M059J (cell line): ENCODE measurements around the gene APRT. TPM values are rescaled to one million over a fixed set of nuclear protein-coding genes. Genes with fewer than 3 reads are reported as not detected.
"Not testable (repeated sequence)": the region's sequence is repeated elsewhere in the genome, so short reads cannot be mapped to it uniquely, and the experiment has no call there.

Experiments used
- DNase-seq: peaks from one replicate; pipeline ENCODE4 v3.0.0-alpha.2; 2012; ENCODE audit warnings: low read depth
- total RNA-seq: library from RNA; depleted of rRNA; stranded (reverse); fragments of >200 nt; shearing (Covaris generic); gene quantifications from 2 replicates; pipeline ENCODE4 v1.2.3, GENCODE V29; 2014

Gene APRT
- total RNA-seq, 1 experiment from 2014 or later = 151 TPM

DNA sequence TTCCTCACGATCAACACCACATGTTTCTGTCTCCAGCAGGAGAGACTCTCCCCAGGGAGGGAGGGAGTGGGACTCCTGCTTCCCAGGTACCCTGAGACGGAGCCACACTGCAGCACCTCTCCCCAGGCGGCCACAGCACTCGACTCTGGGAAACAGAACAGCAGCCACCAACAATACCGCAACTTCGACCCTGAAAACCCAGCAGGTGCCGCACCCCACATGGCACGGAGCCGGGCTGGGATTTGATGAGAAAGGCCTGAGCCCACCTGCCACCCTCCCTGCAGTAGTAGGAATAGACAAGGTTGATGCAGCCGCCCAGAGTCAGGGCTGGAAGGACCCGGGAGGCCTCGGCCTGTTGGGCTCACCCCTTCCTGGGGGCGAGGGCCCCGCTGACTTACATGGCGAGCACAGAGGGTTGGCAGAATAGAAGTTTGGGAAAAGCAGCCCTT lies 30.6 kb upstream of the APRT start:
- no peak for DNase-seq

DNA sequence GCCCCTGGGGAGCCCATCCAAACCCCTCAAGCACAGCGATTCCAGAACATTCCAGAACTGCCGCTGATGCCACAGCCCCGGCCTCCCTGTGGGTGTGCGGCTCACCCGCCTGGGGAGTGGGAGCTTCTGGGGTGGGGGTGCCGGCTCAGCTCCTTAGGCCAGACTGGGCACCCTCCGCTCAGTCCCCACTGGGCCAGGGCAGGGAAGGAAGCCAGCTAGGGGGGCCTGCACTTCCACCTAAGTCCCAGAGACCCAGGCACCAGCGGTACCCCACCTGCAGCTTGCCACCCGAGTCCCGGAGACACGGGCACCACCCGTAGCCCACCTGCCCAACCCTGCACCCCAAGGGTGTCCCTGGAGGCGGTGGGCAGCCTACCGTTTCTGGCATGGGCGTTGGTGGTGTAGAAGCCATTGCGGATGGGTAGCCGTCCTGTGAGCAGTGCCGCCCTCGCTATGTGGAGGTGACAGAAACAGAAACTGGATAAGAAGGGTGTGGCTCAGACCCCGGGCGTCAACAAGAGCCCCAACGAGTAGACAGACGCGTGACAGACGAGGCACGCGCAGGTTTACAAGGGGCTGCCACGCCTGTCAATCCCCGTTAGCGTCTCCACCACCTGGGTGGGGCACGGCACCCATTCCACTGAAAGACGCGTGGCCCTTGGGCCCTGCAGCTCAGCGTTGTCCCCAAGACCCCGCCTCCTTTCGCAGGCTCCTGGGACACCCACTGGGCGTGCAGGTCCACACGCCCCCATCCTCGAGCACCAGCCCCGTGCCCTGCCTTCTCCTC lies 30.0 kb upstream of the APRT start:
- no peak for DNase-seq

DNA sequence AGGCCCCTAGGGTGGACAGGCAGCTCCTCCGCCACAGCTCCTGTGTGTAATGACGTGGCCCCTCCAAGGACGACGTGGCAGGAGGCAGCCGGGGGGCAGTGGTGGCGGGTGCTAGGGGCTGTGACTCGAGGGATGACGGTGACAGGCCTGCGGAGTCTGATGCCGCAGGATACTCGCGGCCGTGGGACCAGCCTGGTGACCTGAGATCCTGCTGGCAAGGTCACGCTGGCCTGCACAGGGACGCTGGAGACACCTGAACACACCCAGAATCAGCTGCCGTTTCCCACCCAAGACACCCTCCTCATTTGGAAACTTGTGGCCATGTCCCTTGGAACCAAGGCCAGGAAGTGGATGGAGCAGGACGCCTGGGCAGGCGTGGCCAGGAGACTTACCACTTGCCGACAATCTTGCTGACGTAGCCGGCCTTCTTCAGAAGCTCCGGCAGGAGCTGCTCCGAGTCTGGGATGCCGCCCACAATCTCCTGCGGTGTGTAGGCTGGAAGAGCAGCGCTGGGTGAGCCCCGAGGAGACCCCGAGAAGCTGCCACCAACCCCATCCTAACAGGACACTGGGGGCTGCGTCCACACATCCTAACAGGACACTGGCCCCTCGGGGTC lies 29.0 kb upstream of the APRT start:
- no peak for DNase-seq

DNA sequence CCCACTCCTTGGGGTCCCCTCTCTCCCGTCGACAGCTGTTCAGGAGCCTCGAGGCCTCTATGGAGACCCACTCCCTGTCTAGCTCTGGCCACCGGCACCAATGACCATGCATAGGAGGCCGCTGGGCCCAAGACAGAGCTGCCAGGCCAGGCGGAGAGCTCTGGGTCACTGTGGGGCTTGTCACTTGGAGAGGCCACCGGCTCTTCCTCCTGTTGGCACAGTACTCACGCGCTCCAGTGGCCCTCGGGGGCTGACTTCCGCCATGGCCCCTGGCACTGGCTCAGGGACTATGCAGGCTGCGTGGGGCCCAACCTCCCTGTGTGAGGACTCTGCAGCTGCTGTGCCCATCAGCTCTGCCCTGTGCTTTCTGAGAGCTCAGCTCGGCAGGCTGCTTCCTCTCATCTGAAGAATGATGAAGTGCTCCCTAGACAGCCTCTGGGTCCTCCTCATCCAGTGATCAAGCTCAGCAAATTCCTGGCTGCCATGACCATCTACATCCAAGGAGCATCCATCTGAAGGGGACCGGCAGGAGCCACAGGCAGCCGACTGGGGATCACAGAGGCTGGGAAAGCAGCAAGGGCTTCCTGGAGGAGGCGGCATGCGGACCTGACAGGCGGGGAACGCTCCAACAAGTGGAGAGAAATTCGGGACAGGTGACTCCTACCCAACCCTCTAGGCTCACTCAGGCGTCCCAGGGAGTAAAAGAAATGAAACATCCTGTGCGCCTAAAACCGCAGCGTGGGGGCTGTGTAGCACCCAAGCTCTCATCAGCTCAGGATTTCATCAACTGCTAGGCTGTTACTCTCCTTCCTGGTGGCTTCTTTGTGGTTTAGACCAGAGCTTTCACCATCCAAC lies 28.2 kb upstream of the APRT start:
- DNase-seq = no peak

DNA sequence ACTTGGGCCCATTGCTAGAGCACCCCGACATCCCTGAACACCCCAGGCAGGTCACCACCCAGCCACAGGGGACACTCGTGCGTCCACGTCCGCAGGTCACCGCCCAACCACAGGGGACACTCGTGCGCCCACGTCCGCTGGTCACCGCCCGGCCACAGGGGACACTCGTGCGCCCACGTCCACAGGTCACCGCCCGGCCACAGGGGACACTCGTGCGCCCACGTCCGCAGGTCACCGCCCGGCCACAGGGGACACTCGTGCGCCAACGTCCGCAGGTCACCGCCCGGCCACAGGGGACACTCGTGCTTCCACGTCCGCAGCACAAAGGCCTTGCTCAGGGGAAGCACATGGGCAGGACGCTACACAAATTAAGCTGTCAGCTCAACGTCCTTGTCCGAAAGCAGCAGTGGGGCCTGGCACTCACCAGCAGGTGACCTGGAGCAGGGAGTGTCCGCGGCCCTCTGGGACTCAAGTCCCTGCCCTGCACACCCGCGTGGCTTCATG lies 27.4 kb upstream of the APRT start:
- DNase-seq = no peak

DNA sequence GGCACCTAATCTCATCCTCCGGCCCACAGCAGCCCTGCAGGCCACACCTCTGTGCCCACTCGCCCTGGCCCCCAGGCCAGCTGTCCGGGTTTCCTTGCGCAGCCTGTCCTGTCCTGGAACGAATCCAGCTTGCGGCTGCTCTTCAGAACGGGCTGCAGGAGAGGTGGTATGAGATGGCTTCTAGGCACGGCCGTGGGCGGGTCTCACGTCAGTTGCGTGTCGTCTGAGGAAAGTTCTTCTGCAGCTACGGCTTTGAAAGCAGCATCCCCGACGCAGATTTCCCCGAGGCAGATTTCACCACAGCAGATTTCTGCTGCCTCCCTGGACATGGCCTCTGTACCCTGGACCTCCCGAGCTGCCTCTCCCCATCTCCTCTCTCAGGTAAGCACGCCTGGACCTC lies 26.8 kb upstream of the APRT start:
- no peak for DNase-seq

DNA sequence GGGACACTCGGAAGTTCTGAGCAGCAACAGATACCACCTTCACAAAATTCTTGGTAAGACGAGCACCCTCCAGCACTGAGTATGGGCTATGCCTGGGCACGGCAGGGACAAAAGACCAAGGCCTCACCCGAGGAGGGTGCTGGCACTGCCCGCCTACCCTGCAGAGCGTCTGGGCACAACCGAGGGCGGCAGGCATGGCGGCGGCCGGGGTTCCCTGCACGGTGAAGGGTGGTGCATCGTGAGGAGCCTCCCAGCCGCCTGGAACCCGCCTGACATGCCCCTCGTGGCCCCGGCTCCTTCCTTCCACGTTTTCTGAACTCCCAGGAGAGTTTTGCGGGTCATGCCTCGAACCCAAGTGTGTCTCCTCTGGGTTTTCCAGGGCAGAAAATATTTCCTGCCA lies 26.1 kb upstream of the APRT start:
- DNase-seq = no peak

DNA sequence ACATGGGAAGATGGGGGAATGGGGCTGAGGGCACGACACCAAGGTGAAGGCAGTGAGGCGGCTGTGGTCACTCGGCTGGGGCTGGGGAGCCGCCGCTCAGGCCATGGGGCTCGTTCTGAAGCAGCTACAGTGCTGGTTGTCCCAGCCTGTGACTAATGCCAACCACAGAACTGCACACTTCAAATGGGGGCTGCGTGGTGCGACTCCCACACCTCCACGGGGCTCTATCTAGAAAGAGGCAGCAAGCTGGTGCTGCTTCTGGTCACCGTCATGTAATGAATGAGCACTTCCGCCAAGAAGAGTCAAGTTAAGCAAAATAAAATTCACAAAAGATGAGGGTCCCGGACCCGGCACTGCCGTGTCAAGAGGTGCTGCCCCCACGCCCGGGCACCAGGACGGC lies 25.1 kb upstream of the APRT start:
- DNase-seq = no peak

DNA sequence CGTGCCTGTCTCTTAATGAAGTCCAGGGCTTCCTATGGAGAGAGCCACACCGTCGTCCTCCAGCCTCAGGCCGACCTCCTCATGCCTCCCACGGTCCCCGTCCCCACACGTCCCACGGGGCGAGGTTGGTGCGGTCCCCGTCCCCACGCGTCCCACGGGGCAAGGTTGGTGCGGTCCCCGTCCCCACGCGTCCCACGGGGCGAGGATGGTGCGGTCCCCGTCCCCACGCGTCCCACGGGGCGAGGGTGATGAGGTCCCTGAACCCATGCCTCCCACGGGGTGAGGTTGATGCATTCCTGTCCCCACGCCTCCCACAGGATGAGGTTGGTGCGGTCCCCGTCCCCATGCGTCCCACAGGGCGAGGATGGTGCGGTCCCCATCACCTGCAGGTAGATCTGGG lies 24.1 kb upstream of the APRT start:
- DNase-seq = no peak

DNA sequence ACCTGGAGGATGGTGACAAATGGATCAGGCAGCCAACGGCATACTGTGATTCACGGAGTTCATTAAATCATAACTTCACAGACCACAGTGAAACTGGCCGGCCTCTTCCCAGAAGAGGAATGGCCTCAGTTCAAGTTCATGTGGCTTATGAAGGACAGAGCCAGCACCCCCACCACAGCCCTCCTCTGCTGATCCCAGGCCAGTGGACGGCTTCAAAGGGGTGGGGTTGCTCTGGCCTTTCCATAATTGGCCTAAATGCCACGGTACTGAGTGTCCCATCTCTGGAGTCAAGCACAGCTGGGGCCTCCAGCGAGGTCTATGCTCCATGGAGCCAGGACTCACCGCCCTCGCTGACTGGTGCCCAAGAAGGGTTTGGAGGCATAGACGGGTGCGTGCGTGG lies 23.7 kb upstream of the APRT start:
- DNase-seq = no peak

DNA sequence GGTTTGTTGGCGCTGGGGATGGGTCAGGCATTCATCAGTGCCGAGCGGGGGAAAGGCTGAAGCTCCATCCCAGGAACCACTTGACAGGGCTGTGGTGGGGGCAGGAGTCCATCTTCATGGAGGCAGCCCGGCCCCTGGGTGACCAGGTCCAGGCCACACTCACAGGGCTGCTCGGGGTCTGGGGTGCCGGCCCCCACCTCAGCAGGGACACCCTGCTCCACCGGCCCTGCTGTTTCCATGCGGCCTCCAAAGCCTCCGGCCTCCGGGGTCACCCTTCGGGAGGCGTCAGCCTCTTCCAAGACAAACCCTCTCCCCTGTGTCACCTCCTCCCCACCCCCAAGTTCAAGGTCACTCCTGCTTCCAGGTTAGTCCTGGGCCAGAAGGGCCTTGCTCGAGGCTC lies 22.9 kb upstream of the APRT start:
- DNase-seq = no peak

DNA sequence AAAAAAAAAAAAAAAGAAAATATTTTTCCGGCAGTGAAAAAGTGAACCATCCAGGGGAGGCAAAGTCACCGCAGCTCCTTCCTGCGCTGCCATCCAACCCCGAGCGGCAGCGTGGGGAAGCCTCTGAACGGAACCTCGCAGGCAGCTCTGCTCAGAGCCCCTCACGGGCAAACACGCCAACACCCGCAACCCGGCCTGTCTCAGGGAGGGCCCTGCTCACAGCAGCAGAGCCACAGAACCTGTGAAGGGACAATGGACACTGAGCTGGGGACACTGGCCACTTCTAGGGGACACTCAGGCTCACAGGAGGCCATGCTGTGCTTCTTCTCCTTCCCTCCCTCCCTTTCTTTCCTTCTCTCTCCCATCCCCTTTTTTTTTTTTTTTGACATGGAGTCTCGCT lies 21.4 kb upstream of the APRT start:
- DNase-seq = no peak

DNA sequence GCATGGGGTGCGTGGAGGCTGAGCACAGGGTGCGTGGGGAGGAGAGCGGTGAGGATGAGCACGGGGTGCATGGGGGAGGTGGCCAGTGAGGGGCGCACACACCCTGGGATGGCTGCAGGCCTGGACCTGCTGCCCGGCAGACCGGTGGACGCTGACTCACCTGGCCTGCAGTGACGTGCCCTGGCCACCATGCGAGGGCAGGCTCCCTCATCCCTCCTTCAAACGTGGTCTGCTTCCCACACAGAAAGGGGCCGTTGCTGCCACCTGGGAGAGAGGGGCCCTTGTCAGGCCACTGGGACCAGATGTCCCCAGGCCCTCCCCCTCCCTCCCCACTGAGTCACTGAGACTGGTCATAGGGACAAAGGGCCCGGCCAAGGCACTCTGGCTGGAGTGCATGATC lies 20.1 kb upstream of the APRT start:
- DNase-seq = no peak

DNA sequence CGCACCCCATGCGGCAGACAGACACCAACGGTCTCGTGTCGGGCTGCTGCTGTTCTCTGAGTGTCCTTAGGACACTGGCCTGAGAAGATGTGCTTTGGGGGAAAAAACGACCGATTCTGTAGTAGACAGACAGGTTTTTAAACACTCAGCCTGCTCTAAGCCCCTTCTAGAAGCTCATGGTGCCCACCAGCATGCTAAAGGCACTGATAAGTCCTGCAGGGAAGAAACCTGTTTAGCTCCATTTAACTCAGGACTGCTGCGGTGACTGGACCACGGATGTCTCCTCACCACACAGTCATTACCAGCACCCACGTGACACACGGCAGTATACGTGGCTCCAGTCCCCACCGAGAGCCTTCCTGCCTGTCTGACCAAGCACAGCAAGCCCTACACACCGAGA lies 19.1 kb upstream of the APRT start:
- no peak for DNase-seq

DNA sequence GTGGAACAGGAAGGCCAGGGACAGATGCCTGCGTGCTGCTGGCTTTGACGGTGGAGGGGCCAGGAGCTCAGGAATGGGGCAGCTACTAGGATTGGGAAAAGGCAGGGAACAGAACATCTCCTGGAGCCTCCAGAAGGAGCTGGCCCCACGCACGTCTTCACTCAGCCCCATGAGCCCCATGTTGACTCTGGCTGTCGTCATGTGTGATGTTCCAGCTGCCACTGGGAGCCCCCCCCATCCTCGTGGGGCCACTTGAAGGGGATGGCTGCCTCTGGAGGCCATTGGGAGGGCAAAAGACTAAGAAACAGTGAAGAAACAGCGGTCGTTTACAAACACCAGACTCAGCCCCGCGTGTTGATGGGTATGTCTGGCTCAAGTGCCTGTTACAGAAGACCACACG lies 18.5 kb upstream of the APRT start:
- DNase-seq = no peak

DNA sequence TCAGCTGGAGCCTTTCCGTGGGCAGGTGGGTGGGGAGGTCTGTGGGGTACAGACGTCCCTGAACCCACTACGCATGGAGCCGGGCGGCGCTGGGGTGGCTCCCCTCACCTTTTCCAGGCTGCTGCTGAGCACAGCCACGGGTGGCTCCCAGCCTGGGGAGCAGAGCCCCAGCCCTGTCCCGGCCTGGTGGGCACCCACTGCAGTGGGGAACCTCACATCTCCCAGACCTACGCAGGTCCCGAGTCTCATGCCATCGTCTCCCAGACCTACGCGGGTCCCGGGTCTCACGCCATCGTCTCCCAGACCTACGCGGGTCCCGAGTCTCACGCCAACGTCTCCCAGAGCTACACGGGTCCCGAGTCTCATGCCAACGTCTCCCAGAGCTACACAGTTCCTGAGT lies 17.0 kb upstream of the APRT start:
- no peak for DNase-seq

DNA sequence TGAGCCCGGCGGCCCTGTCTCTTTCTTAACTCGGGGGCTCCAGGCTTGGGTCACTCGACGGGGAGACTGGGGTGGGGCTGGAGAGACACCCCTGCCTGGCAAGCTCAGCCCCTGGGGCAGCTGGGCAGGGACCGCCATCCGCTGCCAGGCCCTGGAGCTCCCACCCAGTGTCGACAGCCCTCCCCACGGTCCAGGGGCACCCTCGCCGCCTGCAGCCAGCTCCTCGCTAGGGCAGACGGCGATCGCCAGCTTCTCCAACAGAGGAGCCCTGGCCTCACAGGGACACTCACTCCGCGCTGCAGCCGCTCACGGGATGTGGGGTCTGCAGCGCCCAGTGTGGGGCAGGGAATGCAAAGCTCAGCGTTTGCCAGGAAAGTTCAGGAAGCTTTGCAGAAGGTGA lies 16.0 kb upstream of the APRT start:
- DNase-seq = no peak

DNA sequence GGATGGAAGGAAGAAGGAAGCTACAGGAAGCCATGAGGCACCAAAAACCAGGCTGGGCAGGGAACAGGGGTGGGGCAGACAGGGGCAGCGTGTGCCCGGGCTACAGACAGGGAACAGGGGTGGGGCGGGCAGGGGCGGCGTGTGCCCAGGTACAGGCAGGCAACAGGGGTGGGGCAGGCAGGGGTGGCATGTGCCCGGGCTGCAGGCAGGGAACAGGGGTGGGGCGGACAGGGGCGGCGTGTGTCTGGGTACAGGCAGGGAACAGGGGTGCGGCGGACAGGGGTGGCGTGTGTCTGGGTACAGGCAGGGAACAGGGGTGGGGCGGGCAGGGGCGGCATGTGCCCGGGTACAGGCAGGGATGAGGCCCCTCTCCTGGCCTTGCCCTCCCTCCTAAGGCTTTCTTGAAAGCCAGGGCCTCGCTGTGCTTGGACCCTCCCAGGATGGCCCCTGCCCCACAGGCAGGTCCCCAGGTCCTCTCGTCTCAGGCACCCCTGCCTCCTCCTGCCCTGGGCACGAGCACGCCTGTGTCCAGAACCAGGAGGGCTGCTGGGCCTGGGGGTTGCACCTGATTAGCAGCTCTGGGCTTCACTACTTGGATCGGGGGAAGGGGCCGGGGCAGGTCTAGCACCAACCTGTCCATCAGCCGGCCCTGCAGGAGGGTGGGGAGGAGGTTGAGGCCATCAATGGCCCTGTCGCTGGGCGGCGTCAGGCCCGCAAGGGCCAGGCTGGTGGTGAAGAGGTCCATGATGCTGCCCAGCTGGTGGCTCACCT lies 14.5 kb upstream of the APRT start:
- DNase-seq = no peak

DNA sequence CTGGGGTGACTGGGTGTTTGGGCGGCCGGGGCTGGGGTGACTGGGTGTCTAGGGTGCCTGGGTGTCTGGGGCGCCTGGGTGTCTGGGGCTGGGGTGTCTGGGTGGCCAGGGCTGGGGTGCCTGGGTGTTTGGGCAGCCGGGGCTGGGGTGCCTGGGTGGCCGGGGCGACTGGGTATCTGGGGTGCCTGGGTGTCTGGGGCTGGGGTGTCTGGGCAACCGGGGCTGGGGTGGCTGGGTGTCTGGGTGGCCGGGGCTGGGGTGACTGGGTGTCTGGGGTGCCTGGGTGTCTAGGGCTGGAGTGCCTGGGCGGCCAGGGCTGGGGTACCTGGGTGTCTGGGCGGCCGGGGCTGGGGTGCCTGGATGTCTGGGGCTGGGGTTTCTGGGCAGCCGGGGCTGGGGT lies 13.4 kb upstream of the APRT start:
- no peak for DNase-seq

DNA sequence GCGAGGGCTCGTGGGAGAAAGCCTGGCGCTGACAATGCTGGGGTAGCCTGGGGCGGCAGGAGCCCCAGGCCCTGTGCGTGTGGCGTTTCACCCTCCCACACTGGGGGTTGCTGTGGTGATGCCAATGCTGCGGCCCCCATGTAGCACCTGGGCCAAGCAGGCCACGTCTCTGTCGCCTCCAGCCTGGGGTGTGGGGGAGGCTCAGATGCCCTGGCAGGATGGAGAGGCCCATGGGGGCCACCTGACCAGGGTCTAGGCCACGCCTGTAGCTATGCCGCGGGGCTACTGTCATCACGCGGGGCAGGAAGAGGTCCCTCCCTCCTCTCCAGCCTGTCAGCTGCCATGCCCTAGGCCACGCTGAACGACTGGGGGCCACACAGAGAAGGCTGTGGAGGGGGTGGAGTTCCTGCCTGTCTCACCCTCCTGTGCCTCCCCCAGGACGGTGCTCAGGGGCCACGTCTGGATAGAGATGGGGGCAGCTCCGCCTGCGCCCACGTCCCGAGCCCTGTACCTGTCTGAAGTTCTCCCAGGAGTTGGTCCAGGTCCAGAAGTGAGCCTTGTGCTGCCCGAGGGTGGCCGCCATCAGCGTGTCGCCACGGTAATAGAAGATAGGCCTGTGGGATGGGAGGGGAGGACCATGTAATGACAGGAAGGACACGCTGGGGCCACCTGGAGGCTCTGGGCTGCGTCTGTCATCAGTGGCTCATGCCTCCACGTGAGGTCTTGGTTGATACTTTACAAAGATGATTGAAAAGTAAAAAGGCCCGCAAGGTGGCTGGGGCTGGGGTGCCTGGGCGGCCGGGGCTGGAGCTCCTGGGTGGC lies 12.7 kb upstream of the APRT start:
- no peak for DNase-seq

DNA sequence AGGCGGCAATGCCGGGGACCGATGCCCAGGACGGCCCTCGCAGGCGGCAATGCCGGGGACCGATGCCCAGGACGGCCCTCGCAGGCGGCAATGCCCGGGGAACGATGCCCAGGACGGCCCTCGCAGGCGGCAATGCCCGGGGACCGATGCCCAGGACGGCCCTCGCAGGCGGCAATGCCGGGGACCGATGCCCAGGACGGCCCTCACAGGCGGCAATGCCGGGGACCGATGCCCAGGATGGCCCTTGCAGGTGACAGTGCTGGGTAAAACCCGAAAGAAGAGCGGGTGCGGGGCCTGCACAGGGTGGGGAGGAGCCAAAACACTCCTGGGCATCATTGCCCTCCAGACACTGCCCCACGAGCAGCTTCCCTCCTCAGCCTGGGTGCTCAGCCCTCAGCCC lies 11.9 kb upstream of the APRT start:
- not testable (repeated sequence) for DNase-seq
